Bronchial epithelial cell (primary cell): Measurements from ENCODE around the gene RPTOR. TPM values are rescaled to one million over a fixed set of nuclear protein-coding genes. Genes with fewer than 3 reads are reported as not detected.

ENCODE experiments used
- DNase-seq: peaks from one replicate; pipeline ENCODE4 v3.0.0-alpha.2; 2010; ENCODE audit warnings: low read depth
- FAIRE-seq: peaks from 2 replicates; lab custom pipeline; 2011; peaks lifted over from hg19 to GRCh38; lab: Jason Lieb, UNC
- H3K27me3 ChIP-seq: 2 replicates; pipeline ENCODE4 v1.5.1; 2011; ENCODE audit warnings: low read length; ENCODE audit not compliant: control insufficient read depth, insufficient read depth
- H3K36me3 ChIP-seq: 2 replicates; pipeline ENCODE4 v1.5.1; 2011; ENCODE audit warnings: low read length; ENCODE audit not compliant: control insufficient read depth, insufficient read depth
- H3K4me3 ChIP-seq: 2 replicates; pipeline ENCODE4 v1.5.1; 2011; ENCODE audit warnings: mild to moderate bottlenecking, low read depth, low read length, control low read depth
- total RNA-seq: library from RNA; depleted of rRNA; stranded (reverse); fragments of >200 nt; gene quantifications from 2 replicates; pipeline ENCODE4 v1.2.1, GENCODE V29; 2014
- TF ChIP-seq, protein P1 (sequence below): IDR thresholded peaks from 2 replicates; pipeline ENCODE4 v1.5.1; 2011; ENCODE audit warnings: mild to moderate bottlenecking, moderate library complexity, low read length, control low read depth, inconsistent platforms; ENCODE audit not compliant: insufficient read depth, severe bottlenecking

RPTOR gene
- total RNA-seq, 1 donor from 2014 or later, result 14.0 TPM

DNA sequence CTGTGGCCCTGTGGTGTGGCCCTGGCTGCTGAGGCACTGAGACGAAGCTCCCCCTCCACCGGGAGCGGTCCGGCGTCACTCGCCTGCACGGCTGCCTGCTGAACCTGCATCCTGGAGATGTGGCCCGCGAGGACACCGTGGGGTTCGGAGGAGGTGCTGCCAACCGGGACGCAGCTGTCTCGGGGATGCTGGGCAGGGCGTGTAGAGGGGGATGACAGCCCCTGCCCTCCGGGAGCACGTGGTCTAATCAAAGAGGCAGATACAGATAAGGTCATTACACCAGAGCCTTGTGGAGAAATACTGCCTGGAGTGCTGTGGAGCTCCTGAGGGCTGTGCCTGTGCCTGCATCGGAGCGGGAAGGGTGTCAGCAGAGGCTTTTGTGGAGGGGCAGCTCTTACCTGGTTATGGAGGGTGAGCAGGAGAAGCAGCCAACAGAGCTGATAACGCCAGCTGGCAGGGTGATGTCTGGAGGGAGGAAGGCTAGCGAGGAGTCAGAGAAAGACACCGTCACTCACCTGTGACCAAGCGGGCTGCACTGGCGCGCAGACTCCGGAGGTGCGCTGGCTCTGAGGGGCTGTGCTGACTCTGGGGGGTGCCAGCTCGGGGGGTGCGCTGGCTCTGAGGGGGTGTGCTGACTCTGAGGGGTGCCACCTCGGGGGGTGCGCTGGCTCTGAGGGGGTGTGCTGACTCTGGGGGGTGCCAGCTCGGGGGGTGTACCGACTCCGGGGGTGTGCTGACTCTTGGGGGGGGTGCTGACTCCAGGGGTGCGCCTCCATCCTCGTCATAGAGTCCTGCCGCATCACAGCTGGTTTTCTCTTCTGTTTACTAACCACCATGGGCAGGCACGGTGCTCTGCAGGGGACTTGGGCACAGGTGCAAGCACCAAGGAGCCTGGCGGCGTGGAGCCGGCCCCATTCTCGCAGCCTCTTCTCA is 342.3 kb downstream of the RPTOR start:
- Histone ChIP-seq H3K36me3 (peaks cover 8% of the 10 kb centered on the region), H3K27me3 (no peaks in the 10 kb centered on the region), H3K4me3 (no peak overlapping the region)
- no peak for DNase-seq
- TF ChIP-seq, protein P1, sequence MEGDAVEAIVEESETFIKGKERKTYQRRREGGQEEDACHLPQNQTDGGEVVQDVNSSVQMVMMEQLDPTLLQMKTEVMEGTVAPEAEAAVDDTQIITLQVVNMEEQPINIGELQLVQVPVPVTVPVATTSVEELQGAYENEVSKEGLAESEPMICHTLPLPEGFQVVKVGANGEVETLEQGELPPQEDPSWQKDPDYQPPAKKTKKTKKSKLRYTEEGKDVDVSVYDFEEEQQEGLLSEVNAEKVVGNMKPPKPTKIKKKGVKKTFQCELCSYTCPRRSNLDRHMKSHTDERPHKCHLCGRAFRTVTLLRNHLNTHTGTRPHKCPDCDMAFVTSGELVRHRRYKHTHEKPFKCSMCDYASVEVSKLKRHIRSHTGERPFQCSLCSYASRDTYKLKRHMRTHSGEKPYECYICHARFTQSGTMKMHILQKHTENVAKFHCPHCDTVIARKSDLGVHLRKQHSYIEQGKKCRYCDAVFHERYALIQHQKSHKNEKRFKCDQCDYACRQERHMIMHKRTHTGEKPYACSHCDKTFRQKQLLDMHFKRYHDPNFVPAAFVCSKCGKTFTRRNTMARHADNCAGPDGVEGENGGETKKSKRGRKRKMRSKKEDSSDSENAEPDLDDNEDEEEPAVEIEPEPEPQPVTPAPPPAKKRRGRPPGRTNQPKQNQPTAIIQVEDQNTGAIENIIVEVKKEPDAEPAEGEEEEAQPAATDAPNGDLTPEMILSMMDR, result no peak
- FAIRE-seq, result no peak

DNA sequence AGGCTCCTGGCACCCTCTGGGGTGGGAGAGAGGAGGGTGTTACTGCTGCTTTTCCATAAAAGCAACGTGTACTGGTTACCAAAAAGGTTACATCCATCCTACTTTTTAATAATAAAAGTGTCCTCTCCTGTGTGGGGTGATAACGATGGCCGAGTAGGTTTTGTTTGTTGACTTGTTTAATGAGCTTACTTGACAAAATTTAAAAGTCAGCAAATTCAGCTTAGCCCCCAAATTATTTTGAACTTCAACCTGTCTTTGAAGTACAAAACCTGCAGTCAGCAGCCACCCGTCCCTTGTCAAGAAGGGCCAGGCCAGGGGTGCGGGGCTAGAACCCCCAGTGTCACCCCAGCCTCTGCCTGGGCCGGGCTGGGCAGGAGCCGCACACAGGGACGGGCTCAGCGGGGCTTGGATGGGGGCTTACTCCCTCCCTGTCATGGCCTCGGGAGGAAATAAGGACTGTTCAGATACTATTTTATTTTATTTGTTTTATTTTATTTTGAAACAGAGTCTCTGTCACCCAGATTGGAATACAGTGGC is 343.1 kb downstream of the RPTOR start:
- no peak for DNase-seq
- no peak for FAIRE-seq
- peaks cover 8% of the 10 kb centered on the region for H3K36me3 ChIP-seq
- TF ChIP-seq, protein P1, result no peak
- no peak overlapping the region for H3K4me3 ChIP-seq
- no peaks in the 10 kb centered on the region for H3K27me3 ChIP-seq

DNA sequence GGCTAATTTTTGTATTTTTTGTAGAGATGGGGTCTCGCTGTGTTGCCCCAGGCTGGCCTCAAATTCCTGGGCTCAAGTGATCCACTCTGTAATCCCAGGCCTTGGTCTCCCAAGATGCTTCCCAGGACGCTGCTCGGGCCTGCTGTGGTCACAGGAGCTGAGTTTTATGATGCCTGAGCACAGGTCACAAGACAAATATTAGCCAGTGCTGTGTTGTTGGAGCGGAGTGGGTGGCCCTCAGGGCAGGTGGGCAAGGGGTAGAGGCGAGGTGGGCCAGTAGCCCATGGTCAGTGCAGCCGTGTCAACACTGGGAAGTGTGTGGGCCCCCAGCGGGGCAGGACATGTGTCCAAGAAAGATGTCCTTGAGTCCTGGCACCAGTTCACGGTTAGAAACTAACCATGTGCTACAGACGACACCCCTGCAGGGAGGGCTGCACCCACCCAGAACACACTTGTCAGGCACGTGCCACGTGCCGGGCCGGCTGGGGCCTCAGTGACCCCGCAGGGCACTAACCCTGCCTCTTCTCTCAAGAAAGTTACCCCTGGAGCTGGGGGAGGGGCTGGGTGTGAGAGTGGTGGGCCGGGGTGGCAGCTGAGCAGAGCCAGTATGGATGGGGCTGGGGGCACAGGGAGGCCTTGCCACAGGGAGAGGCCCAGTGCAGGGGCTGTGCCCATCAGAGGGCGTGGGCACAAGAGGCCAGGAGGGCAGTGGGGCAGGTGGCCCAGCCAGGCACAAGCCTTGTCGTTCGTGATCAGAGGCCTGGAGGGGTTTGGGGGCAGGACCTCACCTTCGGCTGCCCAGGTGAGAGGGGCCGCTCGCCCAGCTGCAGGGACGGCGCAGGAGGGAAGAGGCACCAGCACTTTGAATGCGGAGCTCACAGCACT is 343.9 kb downstream of the RPTOR start:
- TF ChIP-seq, protein P1, result no peak
- no peak for DNase-seq
- Histone ChIP-seq H3K4me3 (no peak overlapping the region), H3K36me3 (peaks cover 13% of the 10 kb centered on the region), H3K27me3 (no peaks in the 10 kb centered on the region)
- FAIRE-seq, result no peak

DNA sequence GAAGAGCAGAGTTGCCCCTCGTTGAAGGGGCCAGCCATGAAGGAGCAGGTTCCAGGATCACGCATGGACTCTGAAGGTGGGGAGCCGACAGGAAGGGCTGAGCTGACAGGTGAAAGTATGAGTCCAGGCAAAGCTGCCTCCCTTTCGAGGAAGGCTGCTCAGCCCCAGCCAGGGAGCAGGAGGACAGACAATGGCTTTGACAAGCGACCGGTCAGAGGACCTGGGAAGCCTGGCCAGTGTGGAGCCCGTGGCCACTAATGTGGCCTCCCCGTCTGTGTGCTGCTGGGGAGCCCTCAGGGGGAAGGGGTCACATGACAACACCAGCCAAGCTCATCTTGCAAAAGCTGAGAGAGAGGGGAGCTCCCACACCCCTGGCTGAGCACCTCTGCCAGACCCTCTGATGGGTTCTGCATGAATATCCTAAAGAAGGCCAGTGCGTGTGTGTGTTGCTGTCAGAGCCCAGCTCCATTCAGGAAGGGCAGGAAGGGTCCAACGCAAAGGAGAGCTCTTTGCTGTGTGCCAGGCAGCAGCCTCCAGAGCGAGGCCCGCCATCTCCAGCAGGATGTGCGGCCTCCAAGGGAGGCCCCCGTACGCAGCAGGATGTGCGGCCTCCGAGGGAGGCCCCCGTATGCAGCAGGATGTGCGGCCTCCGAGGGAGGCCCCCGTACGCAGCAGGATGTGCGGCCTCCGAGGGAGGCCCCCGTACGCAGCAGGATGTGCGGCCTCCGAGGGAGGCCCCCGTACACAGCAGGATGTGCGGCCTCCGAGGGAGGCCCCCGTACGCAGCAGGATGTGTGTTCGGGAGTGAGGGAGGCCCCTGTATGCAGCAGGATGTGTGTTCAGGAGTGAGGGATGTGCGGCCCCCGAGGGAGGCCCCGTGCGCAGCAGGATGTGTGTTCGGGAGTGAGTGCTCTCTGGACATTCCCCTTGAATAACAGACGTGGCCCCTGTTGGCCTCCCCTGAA is 344.9 kb downstream of the RPTOR start:
- FAIRE-seq (no peak), DNase-seq (no peak)
- TF ChIP-seq, protein P1, result no peak
- peaks cover 16% of the 10 kb centered on the region for H3K36me3 ChIP-seq
- H3K4me3 ChIP-seq, result no peak overlapping the region
- H3K27me3 ChIP-seq, result no peaks in the 10 kb centered on the region

DNA sequence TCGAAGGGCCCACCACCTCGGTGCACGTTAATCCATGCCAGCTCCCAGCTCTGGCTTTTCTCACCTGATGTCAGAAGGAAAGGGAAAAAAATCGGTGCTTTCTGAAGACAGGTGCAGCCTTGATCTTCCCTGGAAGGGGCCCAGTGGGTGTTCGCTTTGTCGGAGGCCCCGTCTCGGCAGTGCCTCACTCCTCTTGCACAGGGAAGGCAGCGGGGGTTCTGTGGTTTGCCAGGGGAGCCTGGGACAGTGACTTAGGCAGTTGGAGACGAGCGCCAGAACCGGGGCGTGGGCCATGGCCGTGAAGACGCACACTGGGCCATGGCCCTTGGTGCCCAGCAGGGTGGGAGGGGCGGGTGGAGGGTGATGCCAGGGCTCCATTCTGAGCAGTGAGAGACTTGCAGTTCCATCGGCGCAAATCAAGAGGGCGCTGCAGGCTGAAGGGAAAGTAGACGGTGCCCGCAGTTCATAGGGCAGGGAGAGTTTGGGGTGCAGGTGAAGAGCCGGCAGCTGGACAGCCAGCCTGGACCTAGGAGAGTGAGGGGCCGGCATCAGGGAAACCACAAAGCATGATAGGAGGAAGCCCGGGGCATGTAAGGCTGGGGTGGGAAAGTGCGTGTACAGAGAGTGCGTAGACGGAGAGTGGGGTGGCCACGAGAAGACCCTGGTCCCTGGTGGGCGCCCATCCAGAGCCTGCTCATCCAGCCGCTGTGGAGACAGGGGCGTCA is 345.7 kb downstream of the RPTOR start:
- DNase-seq, result no peak
- no peak overlapping the region for H3K4me3 ChIP-seq
- peaks cover 14% of the 10 kb centered on the region for H3K36me3 ChIP-seq
- H3K27me3 ChIP-seq, result no peaks in the 10 kb centered on the region
- TF ChIP-seq, protein P1, result no peak
- no peak for FAIRE-seq
